GM12875 (cell line): ENCODE results near the gene TLE4.

Source experiments
- H3K4me3 ChIP-seq: one replicate; pipeline ENCODE4 v1.5.1; 2011; ENCODE audit warnings: low read depth, low read length, control low read depth
- TF ChIP-seq, protein P1 (sequence below): IDR thresholded peaks from 2 replicates; pipeline ENCODE4 v1.5.1; 2011; ENCODE audit warnings: low read depth, mild to moderate bottlenecking, control low read depth, inconsistent platforms, low read length, moderate library complexity, borderline replicate concordance; ENCODE audit not compliant: insufficient read depth

Gene TLE4

DNA sequence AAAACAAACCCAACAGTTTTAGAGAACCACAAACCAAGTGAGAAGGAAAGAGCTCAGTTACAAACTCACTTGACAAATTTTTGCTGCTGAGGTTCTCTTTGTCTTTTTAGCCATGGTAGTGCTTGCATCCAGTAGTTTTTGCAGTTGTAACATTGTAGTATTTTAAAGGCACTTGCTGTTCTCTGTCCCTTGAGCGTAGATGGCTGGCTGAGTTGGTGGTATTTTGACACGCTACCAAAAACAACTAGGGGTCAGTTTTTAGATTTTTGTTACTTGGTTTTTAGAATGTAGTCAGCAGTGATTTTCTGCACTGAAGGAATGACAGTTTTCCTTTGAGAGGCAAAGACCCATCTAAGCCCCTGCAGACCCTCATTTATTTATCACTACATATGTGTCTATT, 58.0 kb downstream of the TLE4 start:
- TF ChIP-seq, protein P1, sequence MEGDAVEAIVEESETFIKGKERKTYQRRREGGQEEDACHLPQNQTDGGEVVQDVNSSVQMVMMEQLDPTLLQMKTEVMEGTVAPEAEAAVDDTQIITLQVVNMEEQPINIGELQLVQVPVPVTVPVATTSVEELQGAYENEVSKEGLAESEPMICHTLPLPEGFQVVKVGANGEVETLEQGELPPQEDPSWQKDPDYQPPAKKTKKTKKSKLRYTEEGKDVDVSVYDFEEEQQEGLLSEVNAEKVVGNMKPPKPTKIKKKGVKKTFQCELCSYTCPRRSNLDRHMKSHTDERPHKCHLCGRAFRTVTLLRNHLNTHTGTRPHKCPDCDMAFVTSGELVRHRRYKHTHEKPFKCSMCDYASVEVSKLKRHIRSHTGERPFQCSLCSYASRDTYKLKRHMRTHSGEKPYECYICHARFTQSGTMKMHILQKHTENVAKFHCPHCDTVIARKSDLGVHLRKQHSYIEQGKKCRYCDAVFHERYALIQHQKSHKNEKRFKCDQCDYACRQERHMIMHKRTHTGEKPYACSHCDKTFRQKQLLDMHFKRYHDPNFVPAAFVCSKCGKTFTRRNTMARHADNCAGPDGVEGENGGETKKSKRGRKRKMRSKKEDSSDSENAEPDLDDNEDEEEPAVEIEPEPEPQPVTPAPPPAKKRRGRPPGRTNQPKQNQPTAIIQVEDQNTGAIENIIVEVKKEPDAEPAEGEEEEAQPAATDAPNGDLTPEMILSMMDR = no peak
- no peak overlapping the region for H3K4me3 ChIP-seq

GRCh38 chr9:79630521-79631403, 59.0 kb downstream of the TLE4 start:
- H3K4me3 ChIP-seq = no peak overlapping the region
- TF ChIP-seq, protein P1 = no peak

DNA sequence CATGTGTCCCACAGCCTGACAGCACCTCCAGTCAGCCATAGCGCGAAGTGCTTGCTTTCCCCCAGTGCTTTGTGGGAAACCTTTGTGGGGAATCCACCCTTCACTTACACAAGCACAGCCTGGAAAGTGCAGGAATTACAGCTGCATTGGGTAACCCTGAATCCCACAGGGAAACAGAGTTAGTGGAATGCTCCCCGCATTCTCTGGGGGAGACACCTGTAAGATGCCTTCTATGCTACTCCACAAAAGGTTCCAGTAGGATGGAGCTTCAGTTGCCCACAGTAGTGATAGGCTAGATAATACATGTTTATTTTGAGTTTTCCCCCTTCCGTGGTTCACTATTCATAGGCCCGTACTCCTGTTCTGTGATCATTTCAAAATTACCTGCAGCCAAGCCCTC, 60.3 kb downstream of the TLE4 start:
- TF ChIP-seq, protein P1 = no peak
- H3K4me3 ChIP-seq = no peak overlapping the region

DNA sequence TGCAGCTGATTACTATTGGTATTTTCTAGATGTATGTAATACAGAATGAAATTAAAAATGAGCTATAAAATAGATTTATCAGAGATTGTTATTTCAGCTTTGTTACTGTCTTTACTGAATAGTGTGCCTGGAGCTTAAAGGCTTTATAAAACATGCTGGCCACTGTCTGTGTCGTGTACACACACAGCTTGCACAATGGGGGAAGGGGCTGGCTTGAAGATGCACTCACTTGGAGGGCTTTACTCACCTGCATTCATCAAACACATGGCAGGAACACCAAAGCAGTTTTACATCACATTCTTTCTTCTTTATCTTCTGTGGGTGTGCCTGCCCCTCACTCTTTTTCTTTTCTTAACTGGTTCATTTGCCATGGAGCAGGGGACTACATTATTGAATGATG, 60.9 kb downstream of the TLE4 start:
- TF ChIP-seq, protein P1 = no peak
- H3K4me3 ChIP-seq = no peak overlapping the region

DNA sequence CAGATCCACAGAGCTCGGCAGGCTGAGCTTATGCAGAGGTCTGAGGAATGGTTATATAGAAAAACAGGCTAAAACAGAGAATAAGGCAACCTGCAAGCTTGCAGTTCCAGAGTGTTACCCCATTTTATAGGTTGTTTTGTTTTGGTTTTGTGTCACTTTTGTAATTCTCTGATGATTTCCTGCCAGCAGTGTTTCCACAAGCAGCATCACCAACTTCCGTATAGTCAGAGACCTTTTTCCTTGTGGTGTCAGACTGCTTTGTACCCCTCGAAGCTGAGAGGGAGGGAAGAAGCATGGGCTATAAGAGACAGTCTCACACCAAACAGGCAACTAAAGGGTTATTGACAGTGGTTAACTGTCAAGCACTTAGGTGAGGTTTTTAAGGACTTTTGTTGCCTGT, 61.8 kb downstream of the TLE4 start:
- no peak overlapping the region for H3K4me3 ChIP-seq
- TF ChIP-seq, protein P1 = no peak

DNA sequence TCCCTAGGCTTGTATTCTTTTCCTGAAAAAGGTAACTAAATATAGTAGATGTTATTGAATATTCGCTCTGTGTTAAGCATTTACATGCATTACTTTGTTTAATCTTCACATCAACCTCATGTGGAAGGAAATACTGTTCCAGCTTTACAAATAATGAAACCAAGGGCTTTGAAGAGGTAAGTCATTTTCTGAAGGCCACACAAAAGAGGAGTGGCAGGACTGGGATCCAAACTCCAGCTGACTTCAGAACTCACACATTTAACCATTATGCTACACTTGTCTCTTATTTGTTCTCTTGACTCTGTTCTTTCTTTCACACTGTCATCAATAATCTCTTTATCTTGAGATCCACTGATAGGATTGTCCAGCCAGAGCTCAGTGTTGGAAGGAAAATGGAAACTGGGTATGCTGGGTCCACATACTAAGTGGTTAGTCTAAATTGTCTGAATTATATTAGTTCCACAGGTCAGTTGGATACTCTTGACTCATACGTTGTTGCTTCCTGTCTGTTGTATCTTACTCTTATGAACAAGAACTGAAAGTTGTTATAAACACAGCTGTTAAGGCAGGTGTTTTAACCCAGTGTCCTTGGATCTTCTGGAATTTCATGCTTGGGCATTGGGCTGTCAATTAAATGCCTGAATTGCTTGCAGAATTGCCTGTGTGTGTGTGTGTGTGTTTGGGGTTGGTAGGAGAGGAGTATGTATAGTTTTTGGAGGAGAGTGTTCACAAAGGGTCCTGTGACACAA, 65.6 kb downstream of the TLE4 start:
- TF ChIP-seq, protein P1 = no peak
- H3K4me3 ChIP-seq = no peak overlapping the region

- no peak overlapping the region for H3K4me3 ChIP-seq
- TF ChIP-seq, protein P1 = no peak
Measured at GRCh38 chr9:79638806-79639205, 67.0 kb downstream of the TLE4 start.
